ENCODE results near the gene ENPP3.

ENPP3 gene

DNA sequence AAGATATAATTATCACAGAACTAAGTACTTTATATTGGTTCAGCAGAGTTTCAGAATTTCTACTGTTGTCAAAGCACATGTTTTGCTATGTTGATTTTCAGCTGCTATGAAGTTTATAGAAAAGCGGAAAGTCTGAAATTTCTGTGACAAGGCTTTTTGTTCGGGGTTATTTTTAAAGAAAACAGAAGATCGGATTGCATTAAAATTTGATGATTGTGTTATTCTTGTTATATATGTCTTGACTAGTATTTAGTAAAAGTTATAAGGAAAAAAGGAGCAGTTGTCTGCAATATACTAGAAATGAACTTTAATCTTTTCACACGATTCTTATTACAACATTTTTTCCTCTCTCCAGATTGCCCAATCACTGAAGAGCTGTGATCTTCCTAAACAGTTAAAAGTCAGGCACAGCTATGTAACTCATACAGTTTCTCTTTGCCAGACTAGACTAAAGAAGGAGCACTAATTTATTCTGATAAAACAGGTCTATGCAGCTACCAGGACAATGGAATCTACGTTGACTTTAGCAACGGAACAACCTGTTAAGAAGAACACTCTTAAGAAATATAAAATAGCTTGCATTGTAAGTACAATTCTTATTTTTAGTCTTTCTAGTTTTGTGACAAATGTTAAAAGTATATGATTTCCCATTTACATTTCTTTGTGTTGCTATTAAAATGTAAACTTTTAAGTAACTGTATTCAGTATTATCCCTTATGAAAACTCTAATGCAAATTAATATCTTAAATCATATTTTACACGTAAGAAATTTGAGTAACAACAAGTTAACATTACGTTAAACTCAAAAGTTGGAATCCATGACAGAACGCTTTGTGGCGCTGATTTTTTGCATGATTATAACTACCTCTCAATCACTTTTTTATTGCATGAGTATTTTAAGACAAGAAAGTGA, at the start of gene ENPP3:
Gene ENPP3 (plus strand): TSS at position 423 of the 913 bp plus-strand sequence. CDS start 83 bp downstream, at position 506.
- no peak for DNase-seq (ENCODE audit: low read depth)

DNA sequence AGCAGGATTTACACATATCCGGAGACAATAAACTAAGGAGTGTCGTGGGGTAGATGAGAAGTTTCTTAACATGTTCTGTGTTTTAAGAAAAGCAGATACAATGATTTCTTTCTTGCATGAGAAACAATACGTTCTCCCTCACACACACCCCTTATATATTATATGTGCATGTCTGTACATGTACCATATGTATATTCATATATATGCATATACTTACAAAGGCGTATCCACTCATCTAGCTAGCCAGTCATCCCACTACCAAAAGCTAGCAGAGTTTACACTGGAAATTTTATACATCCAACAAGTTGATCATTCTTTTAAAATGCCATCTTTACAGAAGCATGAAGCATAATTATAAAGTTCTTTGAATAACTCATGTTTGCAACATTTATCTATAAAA, 49.2 kb upstream of the ENPP3 start:
- DNase-seq (ENCODE audit: low read depth), result no peak

DNA sequence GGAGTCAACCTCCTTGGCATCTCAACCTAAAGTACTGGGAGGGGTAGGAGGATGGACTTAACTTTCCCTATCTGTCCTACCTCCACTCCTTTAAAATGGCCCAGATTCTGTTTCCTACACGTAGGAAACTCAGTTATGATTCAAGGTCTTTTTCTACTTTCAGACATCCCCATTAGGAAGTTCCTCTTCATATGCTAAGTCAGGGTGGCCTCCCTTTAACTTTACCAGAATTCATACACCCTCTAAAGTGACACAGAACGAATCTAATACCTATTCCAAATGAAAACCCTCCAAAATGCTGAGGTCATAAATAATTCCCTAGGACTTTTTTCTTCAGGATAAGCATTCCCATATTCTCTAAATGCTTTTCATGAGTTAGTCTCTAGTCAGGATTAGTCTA, 48.5 kb upstream of the ENPP3 start:
- no peak for DNase-seq (ENCODE audit: low read depth)

DNA sequence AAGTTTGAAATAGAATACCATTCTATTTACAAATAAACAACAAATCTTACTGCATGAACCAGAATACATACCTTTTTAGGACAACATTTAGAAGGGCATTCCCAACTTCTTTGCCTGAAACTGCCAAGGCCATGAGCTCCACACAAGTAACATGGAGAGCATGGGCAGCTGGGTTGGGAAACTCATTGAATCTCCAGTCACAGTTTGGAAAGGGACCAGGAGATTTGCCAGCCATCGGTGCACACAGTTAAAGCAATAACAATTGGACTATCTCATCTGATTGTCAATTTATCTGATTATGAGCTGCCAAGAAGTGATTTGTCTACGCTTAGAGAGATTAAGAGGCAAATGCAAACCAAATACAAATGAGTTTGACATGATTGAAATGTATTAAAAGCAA, 44.2 kb upstream of the ENPP3 start:
- DNase-seq (ENCODE audit: low read depth), result no peak

DNA sequence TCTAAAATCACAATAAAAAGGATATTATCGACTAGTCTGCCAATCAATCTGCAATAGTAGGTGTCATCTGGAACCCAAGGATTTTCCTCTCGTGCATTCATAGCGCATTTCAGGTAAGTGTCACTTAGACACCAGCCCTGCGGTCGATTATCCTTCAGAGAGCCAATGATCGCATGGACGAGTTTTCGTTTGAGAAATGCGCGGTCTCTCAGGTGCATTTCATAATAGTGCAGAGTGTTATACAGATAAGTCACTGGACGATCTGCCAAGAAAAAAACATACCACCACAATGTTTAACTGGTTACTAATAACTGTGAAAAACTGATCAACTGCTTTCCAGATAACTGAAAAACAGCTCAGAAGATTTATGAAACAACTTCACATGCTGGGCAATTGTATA, 43.0 kb upstream of the ENPP3 start:
- no peak for DNase-seq (ENCODE audit: low read depth)

DNA sequence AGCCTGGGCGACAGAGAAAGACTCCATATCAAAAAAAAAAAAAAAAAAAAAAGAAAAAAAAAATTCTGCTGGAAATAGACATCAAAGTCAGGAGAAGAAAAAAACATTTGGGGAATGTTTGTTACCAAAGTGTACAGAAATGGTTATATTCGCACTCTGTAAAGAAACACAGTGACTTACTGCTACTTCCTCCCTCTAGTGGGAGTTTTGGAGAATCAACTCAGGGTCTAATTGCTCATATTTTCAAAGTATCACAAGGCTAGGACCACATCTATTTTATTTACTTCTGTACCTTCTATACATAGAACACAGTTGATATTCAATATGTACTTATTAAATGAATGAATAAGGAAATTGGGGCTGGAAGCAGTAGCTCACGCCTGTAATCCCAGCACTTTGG, 39.7 kb upstream of the ENPP3 start:
- no peak for DNase-seq (ENCODE audit: low read depth)

DNA sequence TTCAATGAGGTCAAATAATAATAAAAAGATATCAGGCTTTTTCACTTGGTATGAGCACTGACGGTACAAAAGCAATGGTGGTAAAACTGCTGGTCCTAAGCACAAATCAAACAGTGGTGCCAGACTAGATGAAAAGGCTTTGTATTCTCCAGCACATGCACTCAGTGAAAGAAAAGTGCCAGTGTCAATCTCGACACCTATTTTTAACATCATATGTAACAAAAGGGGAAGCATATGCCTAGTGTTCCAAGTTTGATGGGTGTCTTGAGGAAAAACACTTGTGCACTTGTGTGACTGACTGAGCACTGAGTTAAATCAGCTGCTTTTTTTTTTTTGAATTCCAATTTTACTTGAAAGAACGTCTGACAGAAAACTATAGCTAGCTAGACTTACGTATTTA, 36.4 kb upstream of the ENPP3 start:
- DNase-seq (ENCODE audit: low read depth), result no peak

DNA sequence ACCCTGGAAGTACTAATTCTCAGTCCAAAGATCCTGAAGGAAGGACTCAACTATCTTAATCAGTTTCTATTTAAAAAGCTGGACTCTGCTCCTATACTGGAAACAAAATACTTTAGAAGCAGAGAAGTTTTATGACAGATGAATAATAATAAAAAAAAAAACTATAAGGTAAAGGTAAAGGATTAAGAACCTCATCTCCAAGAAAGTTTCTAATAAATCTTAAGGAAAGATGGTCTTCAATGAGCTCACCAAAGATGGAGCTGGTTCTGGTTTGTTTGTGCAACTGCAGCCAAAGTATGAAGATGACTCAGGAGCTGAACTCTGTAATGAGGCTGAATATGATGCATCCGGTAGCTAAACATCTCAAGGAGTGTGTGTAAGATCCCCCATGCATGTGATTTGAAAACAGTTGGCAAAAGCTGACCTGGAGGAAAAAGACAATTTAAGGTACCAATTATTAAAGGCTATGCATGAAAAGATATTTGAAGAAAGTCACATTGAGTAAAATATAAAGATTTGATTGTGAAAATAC, 34.3 kb upstream of the ENPP3 start:
- DNase-seq (ENCODE audit: low read depth), result no peak

DNA sequence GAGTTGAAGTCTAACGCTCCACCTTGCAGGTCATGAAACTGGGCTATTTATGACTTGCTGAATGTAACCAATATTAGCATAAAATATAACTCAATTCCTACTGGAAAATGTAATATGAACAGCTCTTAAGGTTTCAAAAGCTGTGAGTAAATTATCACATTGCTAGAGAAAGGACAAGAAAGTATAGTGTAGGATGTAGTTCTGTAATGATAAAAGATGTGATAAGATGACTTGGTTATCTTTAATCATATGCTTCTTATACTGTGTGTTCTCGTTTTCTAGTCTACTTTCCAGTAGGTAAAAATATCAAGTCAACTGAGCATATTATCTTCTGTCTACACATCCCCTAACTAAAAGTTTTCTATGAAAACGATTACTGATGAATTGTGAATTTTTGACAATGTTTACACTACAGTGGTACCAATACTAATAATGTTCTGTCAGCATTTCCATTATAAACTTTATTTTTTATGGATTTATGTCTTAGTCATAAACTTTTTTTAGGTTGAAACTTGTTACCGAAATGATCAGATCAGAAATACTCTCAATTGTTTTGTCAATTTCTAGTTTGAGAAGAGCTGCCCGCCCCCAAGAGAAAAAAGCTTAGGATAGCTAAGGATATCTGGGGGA, 23.7 kb upstream of the ENPP3 start:
- no peak for DNase-seq (ENCODE audit: low read depth)

DNA sequence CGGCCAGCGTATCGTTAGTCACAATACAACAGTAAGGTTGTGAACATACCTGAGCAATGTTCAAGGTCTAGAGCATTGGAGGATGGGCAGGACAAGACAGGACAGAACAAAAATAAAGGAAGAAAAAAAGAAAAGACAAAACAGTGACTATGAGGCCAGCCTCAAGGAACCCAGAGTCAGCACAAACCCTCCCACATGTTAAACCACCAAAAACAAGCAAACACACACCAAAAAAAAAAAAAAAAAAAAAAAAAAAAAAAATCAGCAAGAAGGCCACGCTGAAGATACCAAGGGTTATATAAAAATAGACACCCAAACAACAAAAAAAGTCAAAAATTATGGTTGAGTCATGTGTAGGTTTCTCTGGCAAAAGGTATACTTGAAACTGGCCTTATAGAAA, 21.8 kb upstream of the ENPP3 start:
- DNase-seq (ENCODE audit: low read depth), result no peak

DNA sequence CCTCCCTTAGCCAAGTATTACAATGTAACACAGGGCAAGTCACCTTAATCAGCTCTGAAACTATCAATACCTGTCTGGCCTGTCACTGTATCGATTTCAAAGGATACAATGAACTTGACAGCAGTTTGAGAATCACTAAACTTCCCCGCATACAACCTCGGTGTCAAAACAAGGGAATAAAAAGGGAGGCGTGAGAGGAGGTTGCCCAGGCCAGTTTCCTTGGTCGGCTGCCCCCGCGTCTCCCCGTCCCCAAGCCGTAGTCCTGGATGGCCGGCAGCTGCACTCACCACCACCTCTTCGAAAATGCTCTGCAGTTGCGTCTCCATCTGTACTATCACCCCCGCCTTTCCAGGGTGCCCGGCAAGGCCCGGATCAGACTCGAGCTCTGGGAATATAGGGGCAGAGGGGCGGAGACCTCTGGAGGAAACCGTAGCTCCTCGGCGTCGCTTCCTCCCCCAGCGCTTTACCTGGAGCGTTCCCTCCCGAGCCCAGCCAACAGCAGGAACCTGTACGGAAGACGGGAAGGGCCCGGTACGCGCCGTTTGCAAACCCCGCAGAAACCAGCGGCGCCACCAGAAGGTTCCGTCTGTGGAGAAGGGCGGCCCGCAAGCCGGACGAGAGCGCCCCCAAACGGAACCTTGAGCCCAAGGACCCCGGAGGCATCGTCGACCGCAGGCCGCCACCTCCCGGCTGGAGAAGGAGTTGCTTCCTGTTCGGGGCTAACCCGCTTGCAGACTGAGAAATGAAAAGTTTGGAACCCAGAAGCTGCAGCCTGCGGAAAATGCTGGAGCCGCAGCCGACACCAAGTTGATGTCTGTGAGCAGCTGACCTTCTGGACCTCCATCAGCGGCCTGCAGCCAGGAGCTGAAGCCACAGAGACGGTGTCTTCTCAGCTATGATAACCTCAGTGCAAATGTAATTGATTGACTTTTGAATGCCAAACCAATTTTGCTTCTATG, 9.1 kb upstream of the ENPP3 start, which contains the start of gene MED23:
Gene MED23 (minus strand): TSS at position 519 of the 959 bp plus-strand sequence. CDS start 193 bp downstream, at position 326.
- DNase-seq (ENCODE audit: low read depth), result peak; percentile 90

DNA sequence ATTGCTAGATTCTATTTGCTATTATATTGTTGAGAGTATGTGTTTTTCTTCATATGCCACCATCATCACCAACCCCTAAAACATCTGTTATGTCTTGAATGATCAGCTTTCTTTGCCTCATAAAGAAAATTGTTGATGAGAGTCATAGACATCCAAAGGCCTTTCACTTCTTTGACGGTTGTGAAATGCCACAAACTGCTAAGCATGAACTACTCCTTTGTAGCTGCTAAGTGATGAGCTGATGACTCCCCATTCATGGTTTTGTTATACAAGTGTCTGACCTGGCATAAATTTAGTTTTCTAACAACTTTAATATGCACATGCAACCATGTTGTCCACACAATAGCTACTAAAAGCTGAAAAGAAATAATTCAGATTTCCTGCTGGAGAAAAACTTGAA, 8.4 kb upstream of the ENPP3 start:
- DNase-seq (ENCODE audit: low read depth), result no peak

DNA sequence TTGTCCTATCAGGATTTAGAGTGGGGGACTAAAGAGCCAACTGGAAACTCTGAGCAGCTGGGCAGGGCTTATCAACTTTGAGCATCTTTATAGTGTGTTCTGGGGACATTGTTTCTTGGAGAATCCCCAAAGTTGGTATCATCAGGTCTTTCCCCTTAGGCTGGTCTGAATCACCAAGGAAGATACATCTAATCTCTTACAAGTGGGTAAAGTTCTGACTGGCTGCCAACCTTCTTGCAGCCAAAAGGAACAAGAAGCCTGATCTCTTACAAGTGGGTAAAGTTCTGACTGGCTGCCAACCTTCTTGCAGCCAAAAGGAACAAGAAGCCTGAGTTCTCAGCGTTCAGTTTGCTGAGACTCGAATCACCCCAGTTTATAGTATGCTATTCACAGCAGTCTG, 7.5 kb upstream of the ENPP3 start:
- no peak for DNase-seq (ENCODE audit: low read depth)

DNA sequence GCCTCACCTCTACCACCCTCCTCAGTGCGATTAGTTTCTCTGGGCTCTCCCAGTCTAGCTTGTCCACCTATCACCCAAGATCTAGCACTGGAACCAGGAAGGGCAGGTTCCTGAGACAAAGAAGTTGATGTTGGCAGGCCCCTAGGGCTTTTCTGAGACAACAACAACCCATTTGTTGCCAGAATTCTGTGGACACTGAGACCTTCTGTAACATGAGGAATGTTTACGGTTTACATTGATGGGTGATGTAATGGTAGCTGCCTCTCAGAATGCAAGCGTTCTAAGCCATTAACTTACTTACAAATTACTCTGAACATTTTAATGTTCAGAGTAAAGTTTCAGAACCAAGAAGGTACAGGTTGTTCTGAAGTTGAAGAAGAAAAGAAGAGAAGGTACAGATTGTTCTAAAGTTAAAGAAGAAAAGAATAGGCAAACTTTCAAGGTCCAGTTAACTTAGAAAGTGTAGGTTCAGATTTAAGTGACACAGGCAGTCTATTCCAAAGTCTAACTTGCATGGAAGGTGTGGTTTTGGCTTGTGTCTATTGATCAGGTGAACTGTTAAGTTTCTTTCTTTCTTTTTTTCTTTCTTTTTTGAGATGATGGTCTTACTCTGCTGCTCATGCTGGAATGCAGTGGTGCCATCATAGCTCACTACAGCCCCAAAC, 5.3 kb upstream of the ENPP3 start:
- no peak for DNase-seq (ENCODE audit: low read depth)

DNA sequence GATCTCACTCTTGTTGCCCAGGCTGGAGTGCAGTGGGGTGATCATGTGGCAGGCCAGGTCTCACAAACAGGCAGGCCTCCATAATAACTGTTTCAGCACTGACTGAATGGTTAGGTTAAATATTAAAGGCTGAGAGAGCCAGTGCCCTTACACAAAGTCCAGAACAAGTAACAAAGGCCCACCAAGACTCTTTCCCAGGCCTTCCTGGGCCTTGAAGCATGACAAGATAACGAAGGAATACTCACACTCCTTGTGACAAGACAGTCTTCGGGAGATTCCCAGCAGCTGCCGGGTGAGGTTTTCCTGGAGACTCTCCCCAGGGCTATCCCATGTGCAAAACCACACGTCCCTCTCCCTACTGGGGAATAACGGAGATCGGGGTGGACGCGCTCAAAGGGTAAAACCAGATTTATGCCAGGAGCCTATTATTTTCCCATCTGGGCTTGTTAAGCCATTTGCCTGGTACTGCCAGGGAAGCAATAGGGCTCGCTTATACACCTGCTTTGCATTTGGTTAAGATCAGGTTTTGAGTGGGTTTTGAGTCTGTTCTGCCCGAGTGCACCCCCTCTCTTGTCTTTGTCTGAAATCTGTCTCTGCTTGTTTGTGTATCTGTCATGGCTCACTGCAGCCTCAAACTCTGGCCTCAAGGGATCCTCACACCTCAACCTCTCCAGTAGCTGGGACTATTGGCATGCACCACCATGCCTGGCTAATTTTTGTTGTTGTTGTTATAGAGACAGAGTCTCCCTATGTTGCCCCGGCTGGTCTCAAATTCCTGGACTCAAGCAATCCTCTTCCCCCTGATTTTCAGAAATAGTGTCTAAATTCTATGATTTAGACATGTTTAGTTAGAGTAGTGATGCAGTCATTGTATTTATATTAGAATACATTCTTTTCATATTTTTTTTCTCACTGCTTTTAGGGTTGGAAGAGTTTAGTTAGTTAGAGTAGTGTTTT, 1.4 kb upstream of the ENPP3 start:
- DNase-seq (ENCODE audit: low read depth), result no peak

DNA sequence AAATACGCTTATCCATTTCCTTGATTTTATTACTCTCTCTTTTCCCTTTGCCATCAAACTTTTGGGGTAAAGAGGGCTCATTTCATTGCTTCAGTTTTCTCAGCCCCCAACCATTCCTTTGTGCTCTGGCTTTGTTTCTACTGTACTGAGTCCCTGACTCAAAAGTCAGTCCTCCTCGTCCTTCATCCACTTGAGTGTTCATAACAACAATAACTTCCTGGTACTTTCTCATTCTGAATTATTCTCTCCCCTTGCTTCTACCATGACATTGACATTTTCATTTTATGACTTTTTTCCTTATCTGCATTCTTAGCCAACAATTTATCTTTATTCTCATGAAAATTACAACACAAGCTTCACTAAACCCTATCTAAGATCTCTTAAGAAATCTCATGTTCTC, 911 bp downstream of the ENPP3 start:
- no peak for DNase-seq (ENCODE audit: low read depth)

DNA sequence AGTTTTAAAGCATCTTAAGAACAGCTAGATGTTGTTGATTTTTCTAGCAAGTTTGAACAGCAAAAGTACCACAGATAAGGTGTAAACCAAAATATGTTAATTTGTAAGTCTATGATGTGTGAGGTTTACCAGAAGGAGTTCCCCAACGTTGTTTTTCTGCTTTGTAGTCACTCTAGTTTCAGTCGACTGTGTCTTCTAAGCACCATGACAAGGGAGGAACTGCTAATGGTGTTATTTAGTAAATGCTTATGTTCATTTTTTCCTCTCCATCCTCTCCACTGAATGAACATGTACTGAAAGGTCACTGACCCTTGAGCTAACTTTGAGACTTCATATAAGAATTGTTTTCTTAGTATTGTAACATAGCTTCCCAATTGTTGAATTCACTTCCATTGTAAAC, 3.0 kb downstream of the ENPP3 start:
- no peak for DNase-seq (ENCODE audit: low read depth)

DNA sequence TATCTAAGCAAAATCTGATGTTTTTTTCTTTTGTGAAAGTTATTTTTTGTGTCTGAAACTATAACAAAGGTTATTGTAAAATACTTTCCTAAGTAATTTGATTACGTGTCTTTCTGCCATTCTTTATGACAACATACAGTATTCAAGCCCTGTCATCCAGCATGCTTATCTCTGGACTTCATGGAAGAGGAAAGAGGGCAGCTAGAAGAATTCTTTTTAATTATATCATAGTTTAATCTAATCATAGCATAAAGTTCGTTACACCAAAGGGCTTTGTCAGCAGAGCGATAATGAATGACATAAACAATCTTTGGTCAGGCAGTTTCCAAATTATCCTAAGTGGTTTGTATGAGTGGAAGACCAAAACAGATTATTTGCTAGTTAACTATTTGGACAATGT, 3.5 kb downstream of the ENPP3 start:
- DNase-seq (ENCODE audit: low read depth), result no peak

DNA sequence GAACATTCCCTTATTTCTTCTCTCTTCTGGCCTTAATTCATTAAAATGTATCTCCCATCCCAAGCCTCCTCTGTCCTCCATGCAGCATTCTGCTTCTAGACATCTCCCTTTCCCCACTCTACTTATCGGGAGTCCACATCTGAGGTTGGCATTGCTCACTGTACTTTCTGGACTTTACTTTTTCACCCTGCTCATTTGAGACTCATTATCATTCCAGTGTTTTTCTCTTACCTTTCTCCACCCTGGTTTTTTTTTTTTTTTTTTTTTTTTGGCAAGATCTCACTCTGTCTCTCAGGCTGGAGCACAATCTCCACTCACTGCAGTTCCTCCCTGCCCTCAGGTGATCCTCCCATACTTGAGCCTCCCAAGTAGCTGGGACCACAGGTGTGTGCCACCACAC, 4.5 kb downstream of the ENPP3 start:
- no peak for DNase-seq (ENCODE audit: low read depth)

DNA sequence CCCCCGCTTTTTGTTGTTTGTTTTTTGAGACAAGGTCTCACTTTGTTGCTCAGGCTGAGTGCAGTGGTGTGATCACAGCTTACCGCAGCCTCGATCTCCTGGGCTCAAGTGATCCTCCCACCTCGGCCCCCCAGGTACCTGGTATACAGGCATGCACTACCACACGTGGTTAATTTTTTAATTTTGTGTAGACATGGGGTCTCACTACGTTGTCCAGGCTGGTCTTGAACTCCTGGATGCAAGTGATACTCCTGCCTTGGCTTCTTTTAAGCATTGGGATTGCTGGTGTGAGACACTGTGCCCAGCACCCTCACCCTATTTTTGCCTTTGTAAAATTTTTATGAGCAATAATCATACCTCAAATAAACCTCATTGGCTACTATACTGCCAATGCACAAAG, 5.5 kb downstream of the ENPP3 start:
- DNase-seq (ENCODE audit: low read depth), result no peak

Data from stimulated activated CD8-positive, alpha-beta memory T cell treated with anti-CD3 and anti-CD28 coated beads, Interleukin-12 subunit alpha, Interleukin-12 subunit beta, amount 100 ng/mL, for 4 hours (primary cell).